Dermis microvascular lymphatic vessel endothelial cell (primary cell): ENCODE measurements around the gene CCDC47. TPM values are rescaled to one million over a fixed set of nuclear protein-coding genes. Genes with fewer than 3 reads are reported as not detected.
"Not testable (repeated sequence)": the region's sequence is repeated elsewhere in the genome, so short reads cannot be mapped to it uniquely, and the experiment has no call there.

ENCODE experiments used
- DNase-seq, 2 donors: peaks; one replicate each; pipeline versions ENCODE4 v3.0.0 to v3.0.0-alpha.2; 2010; ENCODE audit warnings: low read depth in 2 of 2
- total RNA-seq: library from RNA; depleted of rRNA; stranded (reverse); fragments of >200 nt; gene quantifications from 2 replicates; pipeline ENCODE4 v1.2.1, GENCODE V29; 2014

Gene CCDC47
- total RNA-seq, result 65.2 and 98.9 TPM in 2 replicates

GRCh38 chr17:63773272-63774140 is at the start of gene CCDC47:
TSS of gene CCDC47 (minus strand) at chr17:63773597. CDS start at chr17:63766175, 7,422 bp downstream.
- DNase-seq, result peak; percentile 99 to 100

- DNase-seq, result no peak
Measured at GRCh38 chr17:63822537-63822936, 49.1 kb upstream of the CCDC47 start.

- DNase-seq, result no peak
Measured at GRCh38 chr17:63821804-63822203, 48.4 kb upstream of the CCDC47 start.

- no peak for DNase-seq
Measured at GRCh38 chr17:63820963-63821561, 47.7 kb upstream of the CCDC47 start.

- peak in 1 of 2 donors; percentile 19 for DNase-seq
Measured at GRCh38 chr17:63819585-63820537, 46.5 kb upstream of the CCDC47 start.

DNA sequence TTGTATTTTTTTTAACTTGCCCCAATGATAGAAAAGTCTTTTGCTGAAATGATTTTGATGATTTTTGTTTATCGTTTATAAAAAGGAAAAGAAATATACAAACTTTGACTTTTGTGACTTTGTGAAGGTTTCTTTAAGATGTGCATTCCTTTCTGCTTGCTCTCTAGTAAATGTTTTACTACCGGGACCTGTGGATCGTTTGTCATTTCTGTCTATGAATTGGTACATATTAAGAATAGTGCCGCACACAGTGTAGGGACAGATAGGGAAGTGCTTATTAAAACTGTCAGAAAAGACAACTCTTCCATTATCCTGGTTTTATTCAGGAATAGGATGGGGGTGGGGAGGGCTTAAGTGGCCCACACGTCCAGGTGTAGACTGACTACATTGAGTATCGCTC is 45.7 kb upstream of the CCDC47 start:
- DNase-seq, result no peak

DNA sequence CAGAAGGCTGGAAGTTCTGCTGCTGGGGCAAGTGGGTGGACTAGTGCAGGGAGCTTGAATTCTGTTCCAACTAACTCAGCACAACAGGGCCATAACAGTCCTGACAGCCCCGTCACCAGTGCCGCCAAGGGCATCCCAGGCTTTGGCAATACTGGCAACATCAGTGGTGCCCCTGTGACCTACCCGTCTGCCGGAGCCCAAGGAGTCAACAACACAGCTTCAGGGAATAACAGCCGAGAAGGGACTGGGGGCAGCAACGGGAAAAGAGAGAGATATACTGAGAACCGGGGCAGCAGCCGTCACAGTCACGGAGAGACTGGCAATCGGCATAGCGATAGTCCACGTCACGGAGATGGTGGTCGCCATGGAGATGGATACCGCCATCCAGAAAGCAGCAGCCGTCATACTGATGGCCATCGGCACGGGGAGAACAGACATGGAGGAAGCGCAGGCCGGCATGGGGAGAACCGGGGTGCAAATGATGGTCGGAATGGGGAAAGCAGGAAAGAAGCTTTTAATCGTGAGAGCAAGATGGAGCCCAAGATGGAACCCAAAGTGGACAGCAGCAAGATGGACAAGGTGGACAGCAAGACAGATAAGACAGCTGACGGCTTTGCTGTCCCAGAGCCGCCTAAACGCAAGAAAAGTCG is 44.5 kb upstream of the CCDC47 start:
- DNase-seq, result no peak

- no peak for DNase-seq
Measured at GRCh38 chr17:63816669-63817068, 43.3 kb upstream of the CCDC47 start.

DNA sequence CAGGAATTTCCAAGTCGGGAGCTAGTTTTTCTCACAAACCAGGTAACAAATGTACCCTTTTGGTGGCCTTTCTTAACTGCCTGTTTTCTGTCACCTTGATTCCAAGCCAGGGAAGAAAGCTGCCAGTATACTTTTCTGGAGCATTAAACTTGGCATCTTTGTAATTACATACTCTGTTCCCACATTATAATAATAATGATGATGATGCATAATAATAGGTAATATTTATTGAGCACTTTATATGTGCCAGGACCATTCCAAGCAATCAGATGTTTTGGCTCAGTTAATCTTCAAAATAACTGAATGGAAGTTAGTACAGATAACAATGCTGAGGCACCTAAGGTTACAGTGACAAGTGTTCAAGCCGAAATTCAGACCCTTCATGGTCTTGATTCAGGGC is 42.7 kb upstream of the CCDC47 start:
- no peak for DNase-seq

- no peak for DNase-seq
Measured at GRCh38 chr17:63809970-63810369, 36.6 kb upstream of the CCDC47 start.

DNA sequence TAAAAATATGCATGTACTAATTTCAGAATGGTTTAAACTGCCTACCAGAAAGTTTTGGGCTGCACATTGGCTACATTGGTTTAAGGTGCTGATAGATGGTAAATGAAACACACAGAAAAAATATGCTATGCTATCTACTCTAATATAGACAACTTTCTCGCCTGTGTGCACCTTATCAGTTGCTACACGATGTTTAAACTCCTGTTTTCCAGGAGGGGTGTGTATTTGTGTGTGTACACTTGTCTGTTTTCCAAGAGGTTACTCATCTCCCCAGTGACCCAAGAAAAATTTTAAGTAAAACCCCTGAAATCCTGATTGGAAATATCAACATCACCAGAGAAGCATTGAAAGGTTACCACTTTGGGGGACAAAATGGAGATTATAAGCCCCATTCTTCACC is 32.2 kb upstream of the CCDC47 start:
- DNase-seq, result no peak

DNA sequence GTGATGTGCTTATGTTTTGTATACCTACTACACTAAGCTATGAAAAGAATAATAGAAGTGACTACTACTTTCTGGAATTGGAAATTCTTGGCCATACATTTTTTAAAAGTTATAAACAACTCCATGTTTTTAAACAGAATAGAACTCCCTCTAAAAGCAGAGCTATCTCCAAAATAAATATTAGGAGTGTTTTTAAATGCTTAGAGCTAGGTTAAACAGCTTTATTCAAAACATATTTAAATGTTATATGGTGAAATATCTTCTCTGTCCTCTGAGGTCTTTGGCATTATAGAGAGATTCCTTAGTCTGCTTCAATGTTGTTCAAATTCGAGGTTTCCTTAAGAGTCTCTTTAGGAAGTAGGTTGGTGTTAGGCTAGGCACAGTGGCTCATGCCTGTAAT is 30.9 kb upstream of the CCDC47 start:
- DNase-seq, result no peak

GRCh38 chr17:63800783-63801182 is 27.4 kb upstream of the CCDC47 start:
- no peak for DNase-seq

DNA sequence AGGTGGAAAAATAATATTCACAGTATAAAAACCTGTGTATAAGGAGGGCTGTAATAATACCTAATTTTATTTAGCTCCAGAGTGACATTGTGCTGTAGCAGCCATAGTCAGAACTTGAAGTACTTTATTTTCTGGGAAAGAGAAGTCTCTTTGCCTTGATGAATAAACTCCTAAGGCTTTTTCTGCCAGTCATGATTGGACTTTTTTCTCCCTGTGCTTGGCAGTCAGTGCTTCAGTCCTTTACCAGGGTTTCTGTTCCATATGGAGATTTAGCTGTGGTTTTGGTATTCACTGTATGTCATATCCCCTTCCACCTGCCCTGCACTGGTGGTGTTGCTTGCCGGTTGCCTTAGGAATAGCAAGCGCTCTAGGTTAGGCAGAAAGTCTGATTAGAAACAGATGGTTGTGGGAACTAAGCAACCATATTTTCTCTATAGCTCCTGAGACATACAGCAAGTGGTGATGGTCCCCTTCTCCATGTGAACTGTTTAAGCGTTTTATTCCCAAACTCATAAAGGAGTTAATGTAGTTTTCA is 25.2 kb upstream of the CCDC47 start:
- no peak for DNase-seq

GRCh38 chr17:63796375-63796774 is 23.0 kb upstream of the CCDC47 start:
- DNase-seq, result not testable (repeated sequence)

- DNase-seq, result no peak
Measured at GRCh38 chr17:63792055-63792729, 18.8 kb upstream of the CCDC47 start.

- DNase-seq, result no peak
Measured at GRCh38 chr17:63790057-63790456, 16.7 kb upstream of the CCDC47 start.

- DNase-seq, result no peak
Measured at GRCh38 chr17:63786971-63787711, 13.7 kb upstream of the CCDC47 start.

DNA sequence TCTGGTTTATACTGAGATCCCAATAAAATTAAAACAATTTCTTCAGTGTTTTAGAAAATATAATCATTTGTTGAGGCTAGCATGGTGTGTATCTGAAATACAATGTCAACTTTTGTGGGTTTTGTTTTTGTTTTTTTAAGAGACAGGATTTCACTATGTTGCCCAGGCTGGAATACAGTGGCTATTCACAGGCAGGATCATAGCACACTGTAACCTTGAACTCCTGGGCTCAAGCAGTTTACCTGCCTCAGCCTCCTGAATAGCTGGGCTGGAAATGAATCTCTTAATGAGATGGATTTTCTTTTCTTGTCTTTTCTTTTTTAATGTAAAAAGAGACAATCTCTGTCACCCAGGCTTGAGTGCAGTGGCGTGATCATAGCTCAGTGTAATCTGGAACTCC is 12.7 kb upstream of the CCDC47 start:
- DNase-seq, result no peak

- DNase-seq, result peak in 1 of 2 donors; percentile 57
Measured at GRCh38 chr17:63785556-63785955, 12.2 kb upstream of the CCDC47 start.
